GM12892 (cell line): ENCODE results near the gene TMEFF1.

Source experiments
- POLR2A ChIP-seq: IDR thresholded peaks from 2 replicates; pipeline ENCODE4 v1.6.1; 2011; ENCODE audit warnings: low read depth, low read length, control low read depth
- POLR2AphosphoS5 ChIP-seq: IDR thresholded peaks from 2 replicates; pipeline ENCODE4 v1.6.1; 2011; ENCODE audit warnings: low read depth, low read length, control low read depth
- TAF1 ChIP-seq: IDR thresholded peaks from 2 replicates; pipeline ENCODE4 v1.6.1; 2011; ENCODE audit warnings: low read depth, mild to moderate bottlenecking, control low read depth, low read length, borderline replicate concordance

- no peak for TF ChIP-seq TAF1
- no peak for TF ChIP-seq POLR2A
- no peak for TF ChIP-seq POLR2AphosphoS5
These were observed 105.0 kb downstream of the TMEFF1 start, which contains the start of gene CAVIN4 for GRCh38 chr9:100577776-100578448.
